ACC112 (cell line): Measurements from ENCODE around the gene HOXC5.
"Not testable (repeated sequence)": the region's sequence is repeated elsewhere in the genome, so short reads cannot be mapped to it uniquely, and the experiment has no call there.

Experiments
- H2AFZ ChIP-seq: fragments of 200-600 bp; sonication (generic); one replicate; pipeline ENCODE4 v1.6.0; 2017; ENCODE audit warnings: antibody characterized with exemption, low read length; ENCODE audit not compliant: unreplicated experiment
- H3K27ac ChIP-seq: fragments of 200-600 bp; sonication (generic); 2 replicates; pipeline ENCODE4 v1.5.1; 2014; ENCODE audit warnings: low read depth, mild to moderate bottlenecking, antibody characterized with exemption, low read length, moderate library complexity
- H3K27me3 ChIP-seq: fragments of 200-600 bp; sonication (generic); 2 replicates; pipeline ENCODE4 v1.6.1; 2014; ENCODE audit warnings: mild to moderate bottlenecking, antibody characterized with exemption, low read length, moderate library complexity, mixed read lengths; ENCODE audit not compliant: insufficient read depth
- H3K36me3 ChIP-seq: fragments of 200-600 bp; sonication (generic); 2 replicates; pipeline ENCODE4 v1.6.1; 2016; ENCODE audit warnings: mild to moderate bottlenecking, antibody characterized with exemption, low read length, moderate library complexity, mixed read lengths; ENCODE audit not compliant: insufficient read depth
- H3K4me1 ChIP-seq: fragments of 200-600 bp; sonication (generic); one replicate; pipeline ENCODE4 v1.6.1; 2016; ENCODE audit warnings: low read length, mixed read lengths; ENCODE audit not compliant: insufficient read depth, unreplicated experiment, control insufficient read depth
- H3K4me3 ChIP-seq: fragments of 200-600 bp; sonication (generic); 2 replicates; pipeline ENCODE4 v1.5.1; 2014; ENCODE audit warnings: mild to moderate bottlenecking, low read depth, low read length
- H3K79me2 ChIP-seq: fragments of 200-600 bp; sonication (generic); one replicate; pipeline ENCODE4 v1.6.0; 2016; ENCODE audit warnings: low read length; ENCODE audit not compliant: control insufficient read depth, unreplicated experiment, insufficient read depth

Gene HOXC5

DNA sequence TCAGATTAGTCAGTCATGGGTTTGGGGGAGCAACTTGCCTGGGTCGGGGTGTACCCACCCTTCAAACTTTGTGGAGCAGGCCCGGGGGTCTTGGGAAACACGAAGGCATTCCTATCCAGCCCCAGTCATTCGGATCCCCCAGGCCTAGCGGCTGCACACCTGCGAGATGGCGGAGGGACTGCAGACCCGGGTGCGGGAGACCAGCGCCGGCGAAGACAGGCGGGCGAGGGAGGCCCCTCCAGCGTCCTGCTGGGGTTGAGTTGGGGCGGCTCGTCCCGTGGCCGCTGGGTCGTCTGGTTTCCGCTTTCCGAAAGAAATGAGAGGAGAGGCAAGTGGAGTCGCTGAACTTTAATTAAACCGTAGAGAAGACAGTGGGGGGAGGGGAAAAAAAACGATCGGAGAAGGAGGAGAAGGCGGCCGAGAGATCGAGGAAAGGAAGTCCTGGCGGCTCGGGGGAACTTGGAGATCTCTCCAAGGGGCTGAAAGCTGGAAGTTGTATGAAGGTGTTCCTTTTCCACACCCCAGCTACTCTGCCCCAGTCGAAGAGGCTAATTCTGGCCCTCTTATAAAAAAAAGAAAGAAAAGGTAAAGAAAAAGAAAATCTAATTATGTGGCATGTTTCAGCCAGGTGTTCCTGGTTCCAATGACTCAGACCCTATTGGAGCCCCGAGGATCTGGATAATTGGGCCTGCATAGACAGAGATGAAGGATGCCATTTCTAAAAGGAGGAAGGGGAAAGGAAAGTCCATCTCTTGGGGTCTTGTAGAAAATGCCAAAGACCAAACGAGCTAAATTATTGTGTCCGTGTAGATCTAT, 48.9 kb downstream of the HOXC5 start:
- not testable (repeated sequence) for H2AFZ ChIP-seq, H3K79me2 ChIP-seq, H3K36me3 ChIP-seq, H3K4me3 ChIP-seq, H3K27ac ChIP-seq, H3K4me1 ChIP-seq
- peaks cover 17% of the 10 kb centered on the region for H3K27me3 ChIP-seq

DNA sequence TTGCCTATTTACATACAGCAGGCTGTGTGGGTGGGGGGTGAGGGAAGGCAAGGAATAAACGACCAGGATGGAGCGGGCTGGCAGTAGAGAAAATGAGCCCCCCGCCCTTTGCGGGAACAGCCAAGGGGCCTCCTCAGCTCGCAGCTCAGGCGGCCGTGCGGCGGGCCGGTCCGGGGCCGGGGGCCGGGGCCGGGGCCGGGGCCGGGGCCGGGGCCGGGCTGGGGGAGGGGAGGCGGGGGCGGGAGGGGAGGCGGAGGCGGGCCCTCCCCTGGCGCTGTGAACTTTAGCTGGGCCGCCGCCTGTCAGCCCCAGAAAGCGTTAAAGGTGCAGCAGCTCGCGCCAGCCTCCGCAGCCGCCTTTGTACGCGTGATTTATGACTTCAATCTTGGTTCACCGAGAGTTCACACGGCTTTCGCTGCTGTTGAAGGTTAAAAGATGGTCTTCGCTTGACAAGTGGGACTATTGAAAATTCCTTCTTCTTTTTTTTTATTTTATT, 49.6 kb downstream of the HOXC5 start:
- Histone ChIP-seq H3K4me1 (no peaks in the 10 kb centered on the region), H3K79me2 (no peaks in the 10 kb centered on the region), H3K4me3 (no peak overlapping the region), H2AFZ (no peak overlapping the region), H3K27ac (no peak overlapping the region), H3K27me3 (peaks cover 17% of the 10 kb centered on the region), H3K36me3 (no peaks in the 10 kb centered on the region)
